Neural progenitor cell (in vitro differentiated cells): ENCODE data around the gene CD44. TPM values are rescaled to one million over a fixed set of nuclear protein-coding genes. Genes with fewer than 3 reads are reported as not detected.

ENCODE experiments used
- DNase-seq: peaks from one replicate; pipeline ENCODE4 v3.0.0-alpha.2; 2016; ENCODE audit warnings: low spot score
- H2AFZ ChIP-seq: fragments of 200-600 bp; sonication (generic); replicated peaks from 2 replicates; pipeline ENCODE4 v1.6.1; 2016; ENCODE audit warnings: antibody characterized with exemption
- H3F3A ChIP-seq: fragments of 200-600 bp; sonication (generic); 2 replicates; pipeline ENCODE4 v1.6.1; 2016; ENCODE audit warnings: antibody characterized with exemption, low read depth
- H3K27ac ChIP-seq: fragments of 200-600 bp; sonication (generic); 2 replicates; pipeline ENCODE4 v1.5.1; 2016; ENCODE audit warnings: mild to moderate bottlenecking
- H3K27me3 ChIP-seq: fragments of 200-600 bp; sonication (generic); 2 replicates; pipeline ENCODE4 v1.6.1; 2016; ENCODE audit warnings: mild to moderate bottlenecking, moderate library complexity
- H3K36me3 ChIP-seq: fragments of 200-600 bp; sonication (generic); 2 replicates; pipeline ENCODE4 v1.5.1; 2016
- H3K4me1 ChIP-seq: fragments of 200-600 bp; sonication (generic); 2 replicates; pipeline ENCODE4 v1.6.1; 2016; ENCODE audit warnings: mixed run types
- H3K4me2 ChIP-seq: fragments of 200-600 bp; sonication (generic); 2 replicates; pipeline ENCODE4 v1.6.1; 2016
- H3K4me3 ChIP-seq: fragments of 200-600 bp; sonication (generic); 2 replicates; pipeline ENCODE4 v1.5.1; 2016
- H3K79me2 ChIP-seq: fragments of 200-600 bp; sonication (generic); 2 replicates; pipeline ENCODE4 v1.6.1; 2016; ENCODE audit warnings: low read depth
- H3K9ac ChIP-seq: fragments of 200-600 bp; sonication (generic); 2 replicates; pipeline ENCODE4 v1.6.1; 2016
- H3K9me3 ChIP-seq: fragments of 200-600 bp; sonication (generic); 2 replicates; pipeline ENCODE4 v1.5.1; 2016; ENCODE audit warnings: low read depth
- H4K20me1 ChIP-seq: fragments of 200-600 bp; sonication (generic); 2 replicates; pipeline ENCODE4 v1.6.1; 2016; ENCODE audit warnings: low read depth
- H3K27ac Mint-ChIP-seq: 3 replicates; pipeline ENCODE4 v1.8.0; 2021; ENCODE audit warnings: mixed read lengths
- H3K27me3 Mint-ChIP-seq: 2 replicates; pipeline ENCODE4 v1.8.0; 2022; ENCODE audit warnings: low read depth, mild to moderate bottlenecking, inconsistent platforms, moderate library complexity, mixed read lengths; ENCODE audit not compliant: insufficient read depth
- H3K36me3 Mint-ChIP-seq: 3 replicates; pipeline ENCODE4 v1.8.0; 2021; ENCODE audit warnings: mixed read lengths
- H3K4me1 Mint-ChIP-seq: 3 replicates; pipeline ENCODE4 v1.8.0; 2021; ENCODE audit warnings: mixed read lengths
- H3K4me3 Mint-ChIP-seq: 3 replicates; pipeline ENCODE4 v1.8.0; 2021; ENCODE audit warnings: mild to moderate bottlenecking, moderate library complexity, mixed read lengths
- H3K9me3 Mint-ChIP-seq: 3 replicates; pipeline ENCODE4 v1.8.0; 2020; ENCODE audit warnings: mixed read lengths
- CTCF ChIP-seq: fragments of 200-600 bp; sonication (generic); IDR thresholded peaks from 2 replicates; pipeline ENCODE4 v1.5.1; 2017; ENCODE audit warnings: antibody characterized with exemption, mild to moderate bottlenecking
- EZH2 ChIP-seq: fragments of 200-600 bp; sonication (generic); IDR thresholded peaks from 2 replicates; pipeline ENCODE4 v1.6.1; 2017; ENCODE audit warnings: antibody characterized with exemption, mild to moderate bottlenecking, moderate library complexity
- EZH2phosphoT487 ChIP-seq: fragments of 200-600 bp; sonication (generic); IDR thresholded peaks from 2 replicates; pipeline ENCODE4 v1.6.1; 2017; ENCODE audit warnings: antibody characterized with exemption
- total RNA-seq: library from RNA; depleted of rRNA; stranded (reverse); fragments of >200 nt; gene quantifications from 2 replicates; pipeline ENCODE4 v1.2.3, GENCODE V29; 2015; ENCODE audit warnings: low replicate concordance

The CD44 gene
- total RNA-seq, 1 donor from 2014 or later, result 1.4 TPM

GRCh38 chr11:35163702-35164496 is 24.9 kb downstream of the CD44 start:
- Mint-ChIP-seq H3K4me1 (peaks cover 36% of the 10 kb centered on the region), H3K4me3 (no peak overlapping the region), H3K9me3 (no peaks in the 10 kb centered on the region), H3K36me3 (no peaks in the 10 kb centered on the region), H3K27ac (peak overlapping the region; percentile 65), H3K27me3 (peaks cover 4% of the 10 kb centered on the region)
- H4K20me1 ChIP-seq, result no peaks in the 10 kb centered on the region
- H3F3A ChIP-seq, result no peaks in the 10 kb centered on the region
- H3K79me2 ChIP-seq, result no peaks in the 10 kb centered on the region
- no peaks in the 10 kb centered on the region for H3K9me3 ChIP-seq
- no peaks in the 10 kb centered on the region for H3K27me3 ChIP-seq
- H3K27ac ChIP-seq, result no peak overlapping the region
- peaks cover 13% of the 10 kb centered on the region for H3K4me1 ChIP-seq
- no peak overlapping the region for H2AFZ ChIP-seq
- H3K9ac ChIP-seq, result no peak overlapping the region
- no peak for DNase-seq
- H3K36me3 ChIP-seq, result no peaks in the 10 kb centered on the region
- no peak overlapping the region for H3K4me3 ChIP-seq
- no peak overlapping the region for H3K4me2 ChIP-seq
- TF ChIP-seq EZH2 (no peak), CTCF (no peak), EZH2phosphoT487 (no peak)

- Mint-ChIP-seq H3K36me3 (no peaks in the 10 kb centered on the region), H3K27ac (no peak overlapping the region), H3K4me3 (no peak overlapping the region), H3K4me1 (peaks cover 26% of the 10 kb centered on the region), H3K9me3 (no peaks in the 10 kb centered on the region), H3K27me3 (peaks cover 4% of the 10 kb centered on the region)
- H3K9me3 ChIP-seq, result no peaks in the 10 kb centered on the region
- no peaks in the 10 kb centered on the region for H4K20me1 ChIP-seq
- H3K4me1 ChIP-seq, result peaks cover 7% of the 10 kb centered on the region
- no peak overlapping the region for H3K27ac ChIP-seq
- H2AFZ ChIP-seq, result no peak overlapping the region
- H3K4me2 ChIP-seq, result no peak overlapping the region
- H3F3A ChIP-seq, result no peaks in the 10 kb centered on the region
- H3K9ac ChIP-seq, result no peak overlapping the region
- no peak overlapping the region for H3K4me3 ChIP-seq
- no peaks in the 10 kb centered on the region for H3K79me2 ChIP-seq
- TF ChIP-seq CTCF, result no peak
- TF ChIP-seq EZH2, result no peak
- TF ChIP-seq EZH2phosphoT487, result no peak
- no peaks in the 10 kb centered on the region for H3K36me3 ChIP-seq
- DNase-seq, result no peak
- H3K27me3 ChIP-seq, result no peaks in the 10 kb centered on the region
Observed at GRCh38 chr11:35165030-35165422, 26.1 kb downstream of the CD44 start.

- Mint-ChIP-seq H3K27me3 (peaks cover 4% of the 10 kb centered on the region), H3K4me3 (no peak overlapping the region), H3K36me3 (no peaks in the 10 kb centered on the region), H3K9me3 (no peaks in the 10 kb centered on the region), H3K27ac (peak overlapping the region; percentile 54), H3K4me1 (peaks cover 26% of the 10 kb centered on the region)
- Histone ChIP-seq H3F3A (no peaks in the 10 kb centered on the region), H3K4me1 (peaks cover 7% of the 10 kb centered on the region), H3K4me3 (no peak overlapping the region), H3K9ac (no peak overlapping the region), H3K9me3 (no peaks in the 10 kb centered on the region), H2AFZ (peak overlapping the region; percentile 48), H3K27ac (no peak overlapping the region), H3K79me2 (no peaks in the 10 kb centered on the region), H3K4me2 (peak overlapping the region; percentile 45), H4K20me1 (no peaks in the 10 kb centered on the region), H3K27me3 (no peaks in the 10 kb centered on the region), H3K36me3 (no peaks in the 10 kb centered on the region)
- DNase-seq, result peak; percentile 45
- TF ChIP-seq CTCF (no peak), EZH2 (no peak), EZH2phosphoT487 (no peak)
Observed at GRCh38 chr11:35165423-35166368, 26.7 kb downstream of the CD44 start.
